ENCODE measurements around the gene OR10H2. TPM values are rescaled to one million over a fixed set of nuclear protein-coding genes. Genes with fewer than 3 reads are reported as not detected.
A peak's percentile ranks its signal among the peaks of the same experiment; 100 is the strongest.

OR10H2 gene
- total and polyA plus RNA-seq, 2 of the 8 experiments (the other 6 are each of a cell fraction or from before 2014, with no cell fraction given) = not detected

DNA sequence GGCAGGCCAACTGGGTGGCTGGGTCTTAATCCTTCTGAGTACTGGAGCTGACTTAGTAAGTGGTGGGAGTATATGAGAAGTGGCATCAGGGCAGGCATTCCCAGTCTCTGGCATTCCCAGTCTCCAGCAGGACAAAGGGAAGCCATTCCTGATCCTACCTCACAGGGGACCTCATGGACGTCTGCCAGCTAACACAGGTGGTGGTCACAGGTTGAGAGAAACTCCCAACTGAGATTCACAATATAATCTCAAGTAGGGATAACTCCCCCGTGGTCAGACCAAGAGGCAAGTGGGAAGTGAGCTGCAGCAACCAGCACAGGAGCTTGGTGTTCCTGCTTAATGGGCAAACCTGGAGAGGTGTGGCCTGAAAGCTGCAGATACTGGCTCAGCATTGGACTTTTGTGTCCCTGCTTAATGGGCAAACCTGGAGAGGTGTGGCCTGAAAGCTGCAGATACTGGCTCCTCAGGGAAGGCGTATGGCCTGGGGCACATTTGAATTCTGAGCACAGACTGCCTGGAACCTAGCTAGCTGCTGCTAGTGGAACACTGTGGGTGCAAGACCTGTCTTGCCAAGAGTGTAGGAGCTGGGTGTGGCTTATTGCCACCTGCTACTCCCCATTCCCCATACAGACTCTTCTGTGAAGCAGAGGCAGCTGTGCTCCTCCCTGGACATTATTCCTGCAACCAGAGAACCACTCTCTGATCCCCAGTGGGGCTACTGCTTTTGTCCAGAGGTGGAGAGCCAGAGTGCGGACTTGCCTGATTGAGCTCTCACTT lies 25.9 kb upstream of the OR10H2 start:
- H4K5ac ChIP-seq (ENCODE audit: insufficient read length, low read depth, low read length) = no peak overlapping the region
- H2AFZ ChIP-seq (ENCODE audit: low read length) = no peak overlapping the region
- no peaks in the 10 kb centered on the region for H4K20me1 ChIP-seq (replicated peaks in 1 of 2; ENCODE audit: control insufficient read depth in 1 of 2, insufficient read depth in 2 of 2, low read length in 2 of 2)
- TF ChIP-seq CBX5 (IDR thresholded peaks at IDR 0.05; ENCODE audit: low read depth, low read length) (0 out of 2 replicates have a peak, but pooled peaks have one; percentile 57), RFX5 (IDR thresholded peaks at IDR 0.05; ENCODE audit: borderline replicate concordance, low read depth, low read length) (no peak)
- CTCF ChIA-PET (ENCODE audit: partially characterized antibody) = no interaction called here
- no peak overlapping the region for H3K4me3 ChIP-seq (ENCODE audit: extremely low read depth in 1 of 4, insufficient read depth in 2 of 4, low read depth in 3 of 4, low read length in 4 of 4)
- no peak overlapping the region for H2BK15ac ChIP-seq (ENCODE audit: low read length)
- no peak overlapping the region for H4K91ac ChIP-seq (replicated peaks; ENCODE audit: insufficient read length, low read length)
- no peaks in the 10 kb centered on the region for H3K79me1 ChIP-seq (ENCODE audit: low read depth, low read length)
- no peak overlapping the region for H3K18ac ChIP-seq (ENCODE audit: extremely low read depth, low read length)
- no peak overlapping the region for H3K27ac ChIP-seq (ENCODE audit: low read depth, low read length)
- H3K27me3 ChIP-seq (replicated peaks in 1 of 4; ENCODE audit: control insufficient read depth in 3 of 4, extremely low read depth in 1 of 4, insufficient read depth in 3 of 4, low read length in 3 of 4) = no peaks in the 10 kb centered on the region
- no peak overlapping the region for H4K8ac ChIP-seq (ENCODE audit: extremely low read depth, insufficient read depth, low read length)
- H2BK5ac ChIP-seq (ENCODE audit: low read depth, low read length) = no peak overlapping the region
- H3K56ac ChIP-seq (replicated peaks; ENCODE audit: insufficient read length, low read depth, low read length) = no peak overlapping the region
- H3K9me3 ChIP-seq (ENCODE audit: insufficient read depth in 2 of 2, low read depth in 1 of 2, low read length in 1 of 2) = peaks cover 53% of the 10 kb centered on the region in 2 experiments
- POLR2A ChIA-PET (ENCODE audit: partially characterized antibody) = no interaction called here
- no peak overlapping the region for H3K4ac ChIP-seq (replicated peaks; ENCODE audit: insufficient read length, low read depth, low read length)
- no peak overlapping the region for H3K4me2 ChIP-seq (ENCODE audit: insufficient read depth in 1 of 2, low read depth in 2 of 2, low read length in 2 of 2)
- H2AK5ac ChIP-seq (ENCODE audit: low read depth, low read length) = no peak overlapping the region
- H2BK120ac ChIP-seq (replicated peaks; ENCODE audit: low read depth, low read length) = no peak overlapping the region
- H3K4me1 ChIP-seq (replicated peaks in 1 of 4; ENCODE audit: control insufficient read depth in 3 of 4, insufficient read depth in 4 of 4, low read length in 3 of 4) = no peaks in the 10 kb centered on the region
- DNase-seq (ENCODE audit: low read depth in 1 of 2, low spot score in 2 of 2) (no peak), FAIRE-seq (no peak)
- H3K23me2 ChIP-seq (ENCODE audit: low read depth, low read length) = no peaks in the 10 kb centered on the region
- H2BK12ac ChIP-seq (ENCODE audit: low read depth, low read length) = no peak overlapping the region
- H3K9ac ChIP-seq (replicated peaks in 1 of 4; ENCODE audit: extremely low read depth in 1 of 4, low read depth in 3 of 4, low read length in 3 of 4) = no peak overlapping the region
- H2BK20ac ChIP-seq (ENCODE audit: low read length) = no peak overlapping the region
- 75% methylated on average over 4 of the region's 4 CpGs; no CpG with 5 or more reads in 1 of the 2 experiments for WGBS, 2 experiments (ENCODE audit: extremely low coverage in 1 of 2, insufficient coverage in 1 of 2, insufficient read length in 1 of 2, insufficient replicate concordance in 2 of 2, low coverage in 1 of 2, low lambda C conversion rate in 2 of 2, missing lambda C conversion rate in 1 of 2)
- no peaks in the 10 kb centered on the region for H3K79me2 ChIP-seq (ENCODE audit: control insufficient read depth in 1 of 2, insufficient read depth in 2 of 2, low read length in 2 of 2)
- H3K36me3 ChIP-seq (ENCODE audit: control insufficient read depth in 2 of 4, insufficient read depth in 4 of 4, low read length in 3 of 4) = no peaks in the 10 kb centered on the region
- H3K23ac ChIP-seq (ENCODE audit: insufficient read length) = no peak overlapping the region
- no peak overlapping the region for H3K14ac ChIP-seq (ENCODE audit: insufficient read length)

All from H1 (cell line).